Glomerular visceral epithelial cell (primary cell): ENCODE results near the gene SMIM12.
A peak's percentile ranks its signal among the peaks of the same experiment; 100 is the strongest.

Experiments
- DNase-seq: peaks from one replicate; pipeline ENCODE4 v3.0.0-alpha.2; 2016; ENCODE audit errors: extremely low spot score

Gene SMIM12

GRCh38 chr1:34872133-34872503 is 12.6 kb upstream of the SMIM12 start:
- DNase-seq: no peak

GRCh38 chr1:34871443-34872132 is 12.0 kb upstream of the SMIM12 start:
- DNase-seq: no peak

GRCh38 chr1:34870395-34870794 is 10.8 kb upstream of the SMIM12 start:
- no peak for DNase-seq

- no peak for DNase-seq
Observed at GRCh38 chr1:34869760-34870159, 10.2 kb upstream of the SMIM12 start.

- DNase-seq: no peak
Observed at GRCh38 chr1:34868230-34869049, 8.9 kb upstream of the SMIM12 start.

- no peak for DNase-seq
Observed at GRCh38 chr1:34867415-34867814, 7.9 kb upstream of the SMIM12 start.

- no peak for DNase-seq
Observed at GRCh38 chr1:34866762-34867109, 7.2 kb upstream of the SMIM12 start.

GRCh38 chr1:34865981-34866761 is 6.6 kb upstream of the SMIM12 start:
- DNase-seq: peak; percentile 76

- no peak for DNase-seq
Observed at GRCh38 chr1:34865573-34865972, 6.0 kb upstream of the SMIM12 start.

GRCh38 chr1:34864759-34865158 is 5.2 kb upstream of the SMIM12 start:
- no peak for DNase-seq

GRCh38 chr1:34863501-34863900 is 4.0 kb upstream of the SMIM12 start:
- DNase-seq: no peak

GRCh38 chr1:34858901-34859445 is 576 bp downstream of the SMIM12 start:
- peak; percentile 13 for DNase-seq

GRCh38 chr1:34856697-34857096 is 2.9 kb downstream of the SMIM12 start:
- DNase-seq: no peak

- peak; percentile 93 for DNase-seq
Observed at GRCh38 chr1:34852677-34853217, 6.8 kb downstream of the SMIM12 start.

GRCh38 chr1:34851431-34852105 is 8.0 kb downstream of the SMIM12 start:
- peak; percentile 50 for DNase-seq

- DNase-seq: no peak
Observed at GRCh38 chr1:34850382-34850781, 9.2 kb downstream of the SMIM12 start.

GRCh38 chr1:34847094-34847493 is 12.5 kb downstream of the SMIM12 start:
- no peak for DNase-seq

- DNase-seq: no peak
Observed at GRCh38 chr1:34846265-34846664, 13.3 kb downstream of the SMIM12 start.

- DNase-seq: no peak
Observed at GRCh38 chr1:34845131-34845901, 14.2 kb downstream of the SMIM12 start.

GRCh38 chr1:34844252-34844634 is 15.3 kb downstream of the SMIM12 start:
- DNase-seq: no peak
